ENCODE results near the gene RNF144B. TPM values are rescaled to one million over a fixed set of nuclear protein-coding genes. Genes with fewer than 3 reads are reported as not detected.

The RNF144B gene
- total and polyA plus RNA-seq, 2 of the 13 experiments (the other 11 are each of a cell fraction or from before 2014, with no cell fraction given), result 1.8 to 4.3 TPM

DNA sequence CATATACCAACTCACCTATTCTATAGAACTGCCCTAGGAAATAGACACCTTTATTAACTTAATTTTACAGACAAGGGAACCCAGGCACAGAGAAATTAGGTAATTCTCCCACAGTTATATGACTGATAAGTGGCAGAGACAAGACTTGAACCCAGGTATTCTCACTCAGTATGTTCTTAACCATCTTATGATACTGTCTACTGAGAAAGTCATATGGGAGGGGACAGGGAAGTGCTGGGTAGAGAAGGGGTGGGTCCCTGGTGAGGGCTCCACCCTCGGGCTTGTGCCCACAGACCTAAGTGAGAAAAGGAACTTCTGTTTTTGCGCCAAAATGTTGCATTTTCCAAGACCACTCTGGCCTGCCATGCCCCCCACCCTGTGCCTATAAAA, 123.5 kb downstream of the RNF144B start:
- Histone ChIP-seq H3K4me2 (ENCODE audit: low read depth, low read length) (no peak overlapping the region), H3K9me3 (ENCODE audit: low read length) (no peaks in the 10 kb centered on the region), H3K4me1 (ENCODE audit: insufficient read depth, low read length) (no peaks in the 10 kb centered on the region), H4K20me1 (ENCODE audit: insufficient read depth, low read length) (no peaks in the 10 kb centered on the region), H3K9ac (ENCODE audit: insufficient read depth, low read depth, low read length) (no peak overlapping the region), H3K79me2 (ENCODE audit: insufficient read depth, low read length) (no peaks in the 10 kb centered on the region), H2AFZ (ENCODE audit: low read length) (no peak overlapping the region), H3K27me3 (ENCODE audit: control insufficient read depth in 1 of 2, insufficient read depth in 2 of 2, low read length in 2 of 2) (peaks cover 0 to 5% of the 10 kb centered on the region in 2 experiments; a peak in 1 of 5 replicates), H3K27ac (ENCODE audit: extremely low read length, insufficient read depth, low read length) (no peak overlapping the region), H3K36me3 (replicated peaks in 1 of 2; ENCODE audit: control insufficient read depth in 1 of 2, insufficient read depth in 2 of 2, low read length in 2 of 2) (no peaks in the 10 kb centered on the region), H3K4me3 (replicated peaks in 1 of 3; ENCODE audit: insufficient read depth in 1 of 3, low read depth in 2 of 3, low read length in 3 of 3) (no peak overlapping the region)
- no peak for FAIRE-seq
- BruUV-seq (replicated peaks), result no TSS peak
- POLR2A ChIA-PET, result no interaction called here
- in situ Hi-C loops (cut with HindIII; ENCODE audit: extremely low pct_ligation_motif_present, low pct_unique_long_range_greater_than_20kb), result no loop called here
- WGBS (ENCODE audit: low lambda C conversion rate), result 22% methylated on average over 2 of the region's 2 CpGs
- ATAC-seq, result no peak
- DNase-seq (ENCODE audit: low spot score), result no peak
- no peak for TF ChIP-seq PPARG (CRISPR knock-in tag; conservative IDR thresholded peaks at IDR 0.05)
- TF ChIP-seq ZNF652 (CRISPR knock-in tag; IDR thresholded peaks at IDR 0.05; ENCODE audit: borderline replicate concordance, low read depth), result no peak
- TF ChIP-seq, protein P1, sequence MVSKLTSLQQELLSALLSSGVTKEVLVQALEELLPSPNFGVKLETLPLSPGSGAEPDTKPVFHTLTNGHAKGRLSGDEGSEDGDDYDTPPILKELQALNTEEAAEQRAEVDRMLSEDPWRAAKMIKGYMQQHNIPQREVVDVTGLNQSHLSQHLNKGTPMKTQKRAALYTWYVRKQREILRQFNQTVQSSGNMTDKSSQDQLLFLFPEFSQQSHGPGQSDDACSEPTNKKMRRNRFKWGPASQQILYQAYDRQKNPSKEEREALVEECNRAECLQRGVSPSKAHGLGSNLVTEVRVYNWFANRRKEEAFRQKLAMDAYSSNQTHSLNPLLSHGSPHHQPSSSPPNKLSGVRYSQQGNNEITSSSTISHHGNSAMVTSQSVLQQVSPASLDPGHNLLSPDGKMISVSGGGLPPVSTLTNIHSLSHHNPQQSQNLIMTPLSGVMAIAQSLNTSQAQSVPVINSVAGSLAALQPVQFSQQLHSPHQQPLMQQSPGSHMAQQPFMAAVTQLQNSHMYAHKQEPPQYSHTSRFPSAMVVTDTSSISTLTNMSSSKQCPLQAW (CRISPR knock-in tag; IDR thresholded peaks at IDR 0.05), result no peak
- no peak for TF ChIP-seq NR1H2 (CRISPR knock-in tag; IDR thresholded peaks at IDR 0.05; ENCODE audit: borderline replicate concordance, low read depth)
- TF ChIP-seq MED13 (CRISPR knock-in tag; IDR thresholded peaks at IDR 0.05), result no peak
- TF ChIP-seq, protein P2, sequence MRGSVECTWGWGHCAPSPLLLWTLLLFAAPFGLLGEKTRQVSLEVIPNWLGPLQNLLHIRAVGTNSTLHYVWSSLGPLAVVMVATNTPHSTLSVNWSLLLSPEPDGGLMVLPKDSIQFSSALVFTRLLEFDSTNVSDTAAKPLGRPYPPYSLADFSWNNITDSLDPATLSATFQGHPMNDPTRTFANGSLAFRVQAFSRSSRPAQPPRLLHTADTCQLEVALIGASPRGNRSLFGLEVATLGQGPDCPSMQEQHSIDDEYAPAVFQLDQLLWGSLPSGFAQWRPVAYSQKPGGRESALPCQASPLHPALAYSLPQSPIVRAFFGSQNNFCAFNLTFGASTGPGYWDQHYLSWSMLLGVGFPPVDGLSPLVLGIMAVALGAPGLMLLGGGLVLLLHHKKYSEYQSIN (CRISPR knock-in tag; IDR thresholded peaks at IDR 0.05; ENCODE audit: borderline replicate concordance), result no peak
- no peak for TF ChIP-seq KMT2B (CRISPR knock-in tag; IDR thresholded peaks at IDR 0.05)
- no peak for TF ChIP-seq MXI1 (IDR thresholded peaks at IDR 0.05; ENCODE audit: borderline replicate concordance, low read depth, low read length)
- no peak for TF ChIP-seq SP140L (CRISPR knock-in tag; IDR thresholded peaks at IDR 0.05; ENCODE audit: borderline replicate concordance)
- TF ChIP-seq, protein P3, sequence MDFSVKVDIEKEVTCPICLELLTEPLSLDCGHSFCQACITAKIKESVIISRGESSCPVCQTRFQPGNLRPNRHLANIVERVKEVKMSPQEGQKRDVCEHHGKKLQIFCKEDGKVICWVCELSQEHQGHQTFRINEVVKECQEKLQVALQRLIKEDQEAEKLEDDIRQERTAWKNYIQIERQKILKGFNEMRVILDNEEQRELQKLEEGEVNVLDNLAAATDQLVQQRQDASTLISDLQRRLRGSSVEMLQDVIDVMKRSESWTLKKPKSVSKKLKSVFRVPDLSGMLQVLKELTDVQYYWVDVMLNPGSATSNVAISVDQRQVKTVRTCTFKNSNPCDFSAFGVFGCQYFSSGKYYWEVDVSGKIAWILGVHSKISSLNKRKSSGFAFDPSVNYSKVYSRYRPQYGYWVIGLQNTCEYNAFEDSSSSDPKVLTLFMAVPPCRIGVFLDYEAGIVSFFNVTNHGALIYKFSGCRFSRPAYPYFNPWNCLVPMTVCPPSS (IDR thresholded peaks at IDR 0.05), result no peak
- TF ChIP-seq, protein P4, sequence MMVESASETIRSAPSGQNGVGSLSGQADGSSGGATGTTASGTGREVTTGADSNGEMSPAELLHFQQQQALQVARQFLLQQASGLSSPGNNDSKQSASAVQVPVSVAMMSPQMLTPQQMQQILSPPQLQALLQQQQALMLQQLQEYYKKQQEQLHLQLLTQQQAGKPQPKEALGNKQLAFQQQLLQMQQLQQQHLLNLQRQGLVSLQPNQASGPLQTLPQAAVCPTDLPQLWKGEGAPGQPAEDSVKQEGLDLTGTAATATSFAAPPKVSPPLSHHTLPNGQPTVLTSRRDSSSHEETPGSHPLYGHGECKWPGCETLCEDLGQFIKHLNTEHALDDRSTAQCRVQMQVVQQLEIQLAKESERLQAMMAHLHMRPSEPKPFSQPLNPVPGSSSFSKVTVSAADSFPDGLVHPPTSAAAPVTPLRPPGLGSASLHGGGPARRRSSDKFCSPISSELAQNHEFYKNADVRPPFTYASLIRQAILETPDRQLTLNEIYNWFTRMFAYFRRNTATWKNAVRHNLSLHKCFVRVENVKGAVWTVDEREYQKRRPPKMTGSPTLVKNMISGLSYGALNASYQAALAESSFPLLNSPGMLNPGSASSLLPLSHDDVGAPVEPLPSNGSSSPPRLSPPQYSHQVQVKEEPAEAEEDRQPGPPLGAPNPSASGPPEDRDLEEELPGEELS (CRISPR knock-in tag; IDR thresholded peaks at IDR 0.05), result no peak
- TF ChIP-seq ZEB1 (IDR thresholded peaks at IDR 0.05; ENCODE audit: insufficient replicate concordance, low read depth), result no peak
- no peak for TF ChIP-seq ZSCAN12 (CRISPR knock-in tag; IDR thresholded peaks at IDR 0.05)
- no peak for TF ChIP-seq TMF1 (CRISPR knock-in tag; IDR thresholded peaks at IDR 0.05; ENCODE audit: low read depth)
- TF ChIP-seq ZNF773 (CRISPR knock-in tag; IDR thresholded peaks at IDR 0.05; ENCODE audit: borderline replicate concordance), result no peak
- TF ChIP-seq ZNF234 (CRISPR knock-in tag; conservative IDR thresholded peaks at IDR 0.05), result no peak
- no peak for TF ChIP-seq SCMH1 (CRISPR knock-in tag; IDR thresholded peaks at IDR 0.05; ENCODE audit: borderline replicate concordance)
- no peak for TF ChIP-seq ARNT2 (CRISPR knock-in tag; IDR thresholded peaks at IDR 0.05; ENCODE audit: low read depth)
- no peak for TF ChIP-seq DNMT1 (CRISPR knock-in tag; IDR thresholded peaks at IDR 0.05)
- intact Hi-C loops (cut with micrococcal nuclease; ENCODE audit: unreplicated experiment), result no loop called here
- CTCF ChIA-PET (ENCODE audit: low intra/inter-chr PET ratio, low total read pairs), result no interaction called here
